GM21825 (cell line): Measurements from ENCODE around the gene TOMM6.
"Not testable (repeated sequence)": the region's sequence is repeated elsewhere in the genome, so short reads cannot be mapped to it uniquely, and the experiment has no call there.

ENCODE experiments used
- ATAC-seq: cut with Tn5 transposase; IDR thresholded peaks from one replicate; pipeline ENCODE4 v1.9.1; 2021; ENCODE audit warnings: mild to moderate bottlenecking, moderate library complexity; ENCODE audit not compliant: unreplicated experiment

The TOMM6 gene

GRCh38 chr6:41783106-41783780 is 4.3 kb upstream of the TOMM6 start:
- no peak for ATAC-seq

GRCh38 chr6:41784581-41785171 is 2.8 kb upstream of the TOMM6 start:
- no peak for ATAC-seq

- ATAC-seq = no peak
These were observed 2.2 kb upstream of the TOMM6 start for GRCh38 chr6:41785254-41785653.

GRCh38 chr6:41785689-41786450 is 1.6 kb upstream of the TOMM6 start:
- peak; percentile 1 for ATAC-seq

GRCh38 chr6:41786451-41787218 is 859 bp upstream of the TOMM6 start:
- peak; percentile 57 for ATAC-seq

- ATAC-seq = no peak
These were observed 1.9 kb downstream of the TOMM6 start for GRCh38 chr6:41789390-41789724.

- no peak for ATAC-seq
These were observed 2.6 kb downstream of the TOMM6 start for GRCh38 chr6:41790045-41790444.

- no peak for ATAC-seq
These were observed 3.8 kb downstream of the TOMM6 start for GRCh38 chr6:41791305-41791704.

GRCh38 chr6:41791984-41792383 is 4.5 kb downstream of the TOMM6 start:
- ATAC-seq = no peak

GRCh38 chr6:41796474-41796873 is 9.0 kb downstream of the TOMM6 start:
- ATAC-seq = no peak

- no peak for ATAC-seq
These were observed 11.5 kb downstream of the TOMM6 start for GRCh38 chr6:41798901-41799558.

GRCh38 chr6:41799559-41799911 is 12.0 kb downstream of the TOMM6 start:
- ATAC-seq = no peak

GRCh38 chr6:41801380-41801779 is 13.9 kb downstream of the TOMM6 start:
- no peak for ATAC-seq

- ATAC-seq = no peak
These were observed 18.6 kb downstream of the TOMM6 start for GRCh38 chr6:41805830-41806774.

GRCh38 chr6:41811095-41811494 is 23.6 kb downstream of the TOMM6 start:
- ATAC-seq = no peak

GRCh38 chr6:41811946-41812345 is 24.5 kb downstream of the TOMM6 start:
- ATAC-seq = not testable (repeated sequence)

- ATAC-seq = no peak
These were observed 26.0 kb downstream of the TOMM6 start for GRCh38 chr6:41813469-41813868.

- no peak for ATAC-seq
These were observed 26.5 kb downstream of the TOMM6 start for GRCh38 chr6:41813956-41814355.

GRCh38 chr6:41814629-41815028 is 27.1 kb downstream of the TOMM6 start:
- ATAC-seq = no peak

GRCh38 chr6:41815587-41815986 is 28.1 kb downstream of the TOMM6 start:
- no peak for ATAC-seq
